Ramos (cell line): ENCODE results near the gene MTMR6.

ENCODE experiments used
- in situ Hi-C: fragments of 300-500 bp; cut with MboI; formaldehyde crosslinking; loops from one replicate; pipeline ENCODE4 v1.14.3; 2022; ENCODE audit warnings: low sequenced_read_pairs; ENCODE audit not compliant: unreplicated experiment

The MTMR6 gene

DNA sequence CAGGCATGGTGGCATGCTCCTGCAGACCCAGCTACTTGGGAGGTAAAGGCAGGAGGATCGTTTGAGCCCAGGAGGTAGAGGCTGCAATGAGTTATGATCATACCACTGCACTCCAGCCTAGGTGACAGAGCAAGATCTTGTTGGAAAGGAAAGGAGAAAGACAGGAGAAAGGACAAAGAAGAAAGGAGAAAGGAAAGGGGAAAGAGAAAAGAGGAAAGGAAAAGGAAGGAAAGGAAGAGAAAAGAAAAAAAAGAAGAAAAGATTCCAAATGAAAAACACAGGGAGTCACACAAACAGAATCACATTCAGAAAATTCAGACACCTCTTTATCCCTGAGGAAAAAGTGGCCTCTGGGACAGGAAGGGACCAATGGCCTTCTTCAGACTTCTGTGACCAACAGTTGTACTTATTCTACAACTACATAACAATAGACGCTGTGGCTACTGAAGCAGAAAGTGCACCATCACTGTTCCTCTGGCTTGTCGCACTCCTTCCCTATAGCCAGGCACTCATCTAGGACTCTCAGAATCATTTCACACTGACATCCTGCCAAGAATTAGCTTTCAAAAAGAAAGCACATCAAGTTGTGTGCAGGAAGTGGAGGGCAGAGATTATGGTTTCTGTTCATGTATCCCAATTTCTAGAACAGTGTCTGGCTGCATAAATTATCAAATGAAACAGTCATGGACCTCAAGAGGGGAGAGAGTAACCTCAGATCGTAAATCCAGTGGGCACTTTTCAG is 5.9 kb downstream of the MTMR6 start:
- in situ Hi-C loops = no loop called here

DNA sequence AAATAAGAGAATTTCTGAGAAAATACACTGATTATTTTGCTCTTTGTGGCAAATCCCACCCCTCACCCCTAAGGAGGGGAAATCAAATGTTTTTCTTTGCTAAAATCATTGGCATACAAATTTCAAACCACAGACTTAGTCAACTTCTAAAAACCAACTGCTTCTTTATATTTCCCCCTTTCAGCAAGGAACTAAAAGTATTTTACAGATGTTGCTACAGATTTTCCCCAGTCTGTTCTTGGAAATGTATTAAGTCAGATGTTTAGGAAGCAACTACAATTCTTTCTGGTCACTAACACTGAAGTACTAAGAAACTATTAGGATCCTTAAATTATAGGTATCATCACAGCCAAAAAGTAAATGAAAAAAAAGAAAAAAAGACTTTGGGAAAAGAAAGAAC is 6.9 kb downstream of the MTMR6 start:
- in situ Hi-C loops = no loop called here

DNA sequence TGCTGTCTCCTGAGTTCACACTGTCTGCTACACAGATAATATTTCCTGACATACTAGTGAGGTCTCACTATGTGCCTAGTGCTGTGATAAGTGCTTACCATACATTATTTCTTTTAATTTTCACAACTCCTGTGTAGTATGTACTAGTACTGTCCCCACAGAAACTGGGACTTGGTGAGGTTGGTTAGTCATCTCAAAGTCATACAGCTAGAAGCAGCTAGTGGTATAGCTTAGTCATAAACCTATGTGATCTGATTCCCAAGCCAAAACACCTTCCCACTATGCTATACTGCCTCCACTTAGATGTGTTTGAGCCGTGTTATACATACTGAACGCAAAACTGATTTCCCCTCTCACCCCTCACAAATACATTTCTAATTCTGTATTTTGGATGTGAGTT is 10.5 kb downstream of the MTMR6 start:
- in situ Hi-C loops = no loop called here

DNA sequence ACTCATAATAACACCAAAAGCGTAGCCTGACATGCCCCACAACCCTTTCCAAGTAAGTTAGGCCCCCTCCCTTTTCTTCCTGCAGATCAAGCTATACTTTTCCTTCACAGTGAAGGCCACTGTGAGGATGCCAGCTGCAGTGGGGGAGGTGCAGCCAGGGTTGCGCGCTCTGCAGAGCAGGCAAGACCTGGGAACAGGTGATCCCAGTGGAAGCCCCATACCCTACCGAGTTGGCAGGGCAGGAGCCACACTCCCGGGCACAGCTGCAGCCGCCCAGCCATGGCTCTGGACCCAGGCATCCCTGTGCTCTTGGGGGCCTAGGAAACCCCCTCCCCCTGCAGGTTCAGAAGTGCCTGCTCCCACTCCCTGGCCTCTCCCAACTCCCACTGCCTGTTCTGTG is 18.7 kb downstream of the MTMR6 start:
- in situ Hi-C loops = no loop called here

DNA sequence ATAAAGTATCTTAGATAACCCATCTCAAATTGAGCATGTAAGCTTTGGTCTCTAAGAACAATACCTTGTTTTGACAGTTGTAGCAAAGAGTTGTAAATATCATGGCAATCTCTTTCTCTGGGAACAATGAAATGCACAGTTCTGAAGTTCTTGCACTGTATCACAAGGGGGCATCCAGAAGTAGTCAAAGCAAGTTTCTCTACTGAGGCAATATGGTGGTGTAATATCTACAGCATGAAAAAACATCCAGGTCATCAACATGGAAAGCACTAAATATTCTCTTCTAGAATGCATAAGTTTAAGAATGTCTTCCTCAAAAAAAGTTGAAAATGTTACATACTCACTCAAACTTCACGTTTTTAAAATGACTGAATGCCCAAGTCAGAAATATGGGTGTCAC is 19.6 kb downstream of the MTMR6 start:
- in situ Hi-C loops = no loop called here

DNA sequence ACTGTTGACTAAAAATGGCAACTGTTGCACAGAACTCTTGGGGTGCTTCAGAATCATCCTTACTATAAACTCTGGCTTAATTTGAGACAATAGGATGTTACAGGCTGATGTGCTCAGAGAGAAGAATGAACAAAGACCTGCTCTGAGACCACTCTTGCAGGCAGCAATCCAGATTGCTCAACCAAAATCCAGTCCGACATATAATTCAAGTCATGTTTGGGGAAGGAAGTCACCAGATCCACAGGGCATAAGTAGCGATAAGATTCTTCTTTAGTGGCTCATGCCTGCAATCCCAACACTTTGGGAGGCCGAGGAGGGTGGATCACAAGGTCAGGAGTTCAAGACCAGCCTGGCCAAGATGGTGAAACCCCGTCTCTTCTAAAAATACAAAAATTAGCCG is 20.6 kb downstream of the MTMR6 start:
- in situ Hi-C loops = no loop called here

DNA sequence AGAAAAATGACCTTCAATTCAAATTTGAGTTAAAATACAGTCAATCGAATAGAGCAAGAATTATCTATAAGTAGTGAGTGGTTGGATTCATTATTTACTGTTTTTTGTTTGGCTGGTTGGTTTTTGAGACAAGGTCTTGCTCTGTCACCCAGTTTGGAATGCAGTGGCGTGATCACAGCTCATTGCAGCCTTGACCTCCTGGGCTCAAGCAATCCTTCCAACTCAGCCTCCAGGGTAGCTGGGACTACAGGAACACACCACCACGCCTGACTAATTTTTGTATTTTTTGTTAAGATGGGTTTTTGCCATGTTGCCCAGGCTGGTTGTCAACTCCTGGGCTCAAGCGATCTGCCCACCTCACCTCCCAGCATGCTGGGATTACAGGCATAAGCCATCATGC is 25.0 kb downstream of the MTMR6 start:
- in situ Hi-C loops = no loop called here

DNA sequence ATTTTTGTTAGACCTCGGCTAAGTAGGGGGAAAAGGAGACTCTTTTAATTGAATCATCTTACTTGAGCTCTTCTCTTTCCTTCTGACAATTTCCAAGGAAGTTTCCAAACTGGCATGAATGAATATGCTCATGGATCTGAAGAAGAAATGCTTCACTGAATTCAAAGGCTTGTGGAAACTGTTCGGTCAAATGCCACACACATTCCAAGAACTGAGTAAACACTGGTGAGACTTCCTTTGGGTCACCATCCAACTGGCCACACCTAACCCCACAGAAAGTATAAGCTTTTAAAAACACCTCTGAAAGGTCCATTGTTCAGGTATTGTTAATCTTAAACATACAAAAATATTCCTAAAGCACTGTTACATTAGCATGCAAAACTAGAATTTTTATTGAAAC is 33.6 kb downstream of the MTMR6 start:
- in situ Hi-C loops = no loop called here

DNA sequence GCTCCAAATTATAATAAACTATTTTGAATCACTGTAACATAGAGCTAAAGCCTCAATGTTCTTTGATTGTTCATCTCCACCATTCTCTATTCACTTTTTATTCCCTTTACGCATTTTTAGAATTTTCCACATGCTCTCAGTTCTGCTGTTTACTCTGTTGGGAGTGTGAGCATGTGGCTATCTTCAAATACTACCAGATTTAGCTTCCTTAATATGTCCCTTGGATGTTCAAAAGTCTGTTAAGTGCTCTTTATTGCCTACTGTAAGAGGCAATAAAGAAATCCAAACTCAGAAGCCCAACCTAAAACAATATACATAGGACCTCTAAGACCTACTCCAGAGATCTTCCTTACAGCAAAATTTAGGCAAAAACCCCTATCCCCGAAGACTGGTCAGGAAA is 34.5 kb downstream of the MTMR6 start:
- in situ Hi-C loops = no loop called here

DNA sequence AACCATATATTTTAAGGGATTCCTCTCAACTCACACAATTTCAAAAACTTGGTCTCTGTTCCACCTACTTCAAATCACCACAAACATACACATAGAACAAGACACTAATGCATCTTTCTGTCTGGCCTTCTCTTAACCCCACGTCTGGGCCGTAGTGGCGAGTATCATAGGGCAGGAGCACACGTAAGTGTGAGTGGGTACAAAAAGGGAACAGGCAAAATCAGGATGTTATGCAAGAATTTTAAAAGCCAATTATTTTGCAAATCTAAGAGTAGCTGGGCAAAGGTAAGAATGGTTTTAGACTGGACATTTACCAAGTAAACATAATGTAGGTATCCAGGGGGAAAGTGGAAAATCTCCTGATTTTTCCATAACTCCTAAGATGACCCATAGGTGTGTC is 35.1 kb downstream of the MTMR6 start:
- in situ Hi-C loops = no loop called here

DNA sequence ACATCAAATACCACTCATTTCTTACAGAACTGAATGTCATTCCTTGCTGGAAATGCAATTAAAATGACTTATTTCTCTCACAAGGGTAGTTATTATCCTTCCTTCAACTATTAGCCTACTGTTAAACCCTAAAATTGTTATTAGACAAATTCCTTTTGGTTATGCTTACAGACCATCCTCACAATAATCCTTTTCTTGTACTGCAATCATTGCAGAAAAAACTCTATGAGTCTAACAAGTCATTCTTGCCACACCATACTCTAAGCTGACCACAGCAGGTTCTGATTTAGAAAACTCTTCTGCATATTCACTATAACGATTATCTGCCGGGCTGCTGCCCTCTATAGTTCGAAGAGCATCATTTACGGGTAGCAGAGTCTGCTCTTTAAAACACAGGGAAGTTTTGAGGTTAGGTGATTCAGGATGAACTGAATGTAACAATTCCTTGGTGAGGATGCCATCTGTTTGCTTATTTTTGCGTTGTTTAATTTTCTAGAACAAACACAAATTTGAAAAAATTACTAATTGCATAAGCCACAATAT is 38.2 kb downstream of the MTMR6 start:
- in situ Hi-C loops = no loop called here

DNA sequence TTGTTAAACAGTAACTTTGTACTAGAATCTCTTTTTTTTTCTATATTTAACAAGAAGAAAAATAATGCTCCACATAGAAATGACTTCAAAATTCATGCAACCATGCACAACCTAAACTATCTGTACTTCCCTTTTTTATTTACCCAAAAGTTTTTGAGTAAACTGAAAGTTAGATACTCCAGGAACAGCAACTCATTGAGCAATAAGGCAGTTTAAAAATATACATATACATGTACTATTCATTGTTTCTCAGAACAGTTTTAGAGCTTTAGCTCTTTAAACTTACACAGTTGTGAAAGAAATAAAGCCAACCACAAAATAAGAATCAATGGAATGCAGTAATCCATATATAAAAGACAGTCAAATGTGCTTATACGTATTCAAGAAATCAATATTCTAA is 39.2 kb downstream of the MTMR6 start:
- in situ Hi-C loops = no loop called here

DNA sequence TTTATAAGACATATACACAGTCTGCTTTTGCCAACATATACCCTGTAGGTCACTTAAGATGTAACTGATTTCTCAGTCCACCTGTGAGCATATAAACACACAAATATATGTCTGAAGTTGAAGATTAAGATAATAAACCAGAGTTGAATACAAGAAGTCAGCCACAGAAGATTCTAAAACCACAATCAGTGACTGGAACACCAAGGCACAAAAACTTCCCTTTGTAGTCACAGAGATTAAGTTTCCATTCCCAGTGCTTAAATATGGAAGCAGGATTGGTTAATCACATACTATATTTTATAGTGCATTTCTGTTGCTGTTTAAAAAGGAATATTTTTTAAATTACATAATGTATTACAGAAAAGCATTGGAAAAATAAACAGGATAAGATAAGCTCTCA is 39.9 kb downstream of the MTMR6 start:
- in situ Hi-C loops = no loop called here

DNA sequence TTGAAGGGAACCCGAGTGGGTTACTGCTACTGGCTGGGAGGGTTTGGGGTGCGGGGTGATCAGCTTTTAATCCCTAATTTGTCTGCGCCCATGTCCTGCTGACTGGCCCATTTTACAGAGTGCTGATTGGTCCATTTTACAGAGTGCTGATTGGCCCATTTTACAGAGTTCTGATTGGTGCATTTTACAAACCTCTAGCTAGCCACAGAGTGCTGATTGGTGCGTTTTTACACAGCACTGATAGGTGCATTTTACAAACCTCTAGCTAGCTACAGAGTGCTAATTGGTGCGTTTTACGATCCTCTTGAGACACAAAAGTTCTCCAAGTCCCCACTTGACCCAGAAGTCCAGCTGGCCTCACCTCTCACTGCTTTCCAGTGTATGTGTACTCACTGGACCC is 43.2 kb downstream of the MTMR6 start:
- in situ Hi-C loops = no loop called here

DNA sequence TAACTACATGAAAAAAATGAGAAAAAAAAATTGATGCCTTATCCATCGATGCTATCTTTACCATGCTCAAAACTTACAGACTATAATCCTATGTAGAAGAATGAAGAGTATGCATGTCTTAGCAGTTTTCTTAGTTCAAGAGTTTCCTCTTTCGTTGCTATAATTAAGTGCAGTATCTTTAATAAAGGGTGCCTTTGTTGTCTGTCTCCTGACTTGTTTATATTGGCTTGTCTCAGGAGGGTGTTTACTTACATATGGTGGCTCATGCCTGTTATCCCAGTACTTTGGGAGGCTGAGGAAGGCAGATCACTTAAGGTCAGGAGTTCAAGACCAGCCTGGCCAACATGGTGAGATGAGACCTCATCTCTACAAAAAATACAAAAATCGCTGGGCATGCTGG is 44.3 kb downstream of the MTMR6 start:
- in situ Hi-C loops = no loop called here

DNA sequence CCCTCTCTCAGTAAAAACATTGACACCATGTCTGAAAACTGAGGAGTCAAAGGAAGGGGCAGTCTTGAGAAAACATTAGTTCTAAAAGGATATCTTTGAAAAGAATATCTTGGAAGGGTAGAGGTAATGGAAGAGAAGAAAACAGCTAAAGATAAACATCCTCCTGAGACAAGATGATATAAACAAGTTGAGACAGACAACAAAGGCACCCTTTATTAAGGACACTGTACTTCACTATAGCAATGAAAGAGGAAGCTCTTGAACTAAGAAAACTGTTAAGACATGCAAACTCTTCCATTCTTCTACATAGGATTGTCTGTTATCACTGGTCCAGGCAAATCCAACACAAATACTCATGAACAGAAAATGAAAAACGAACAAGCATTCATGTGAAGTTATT is 46.3 kb downstream of the MTMR6 start:
- in situ Hi-C loops = no loop called here

DNA sequence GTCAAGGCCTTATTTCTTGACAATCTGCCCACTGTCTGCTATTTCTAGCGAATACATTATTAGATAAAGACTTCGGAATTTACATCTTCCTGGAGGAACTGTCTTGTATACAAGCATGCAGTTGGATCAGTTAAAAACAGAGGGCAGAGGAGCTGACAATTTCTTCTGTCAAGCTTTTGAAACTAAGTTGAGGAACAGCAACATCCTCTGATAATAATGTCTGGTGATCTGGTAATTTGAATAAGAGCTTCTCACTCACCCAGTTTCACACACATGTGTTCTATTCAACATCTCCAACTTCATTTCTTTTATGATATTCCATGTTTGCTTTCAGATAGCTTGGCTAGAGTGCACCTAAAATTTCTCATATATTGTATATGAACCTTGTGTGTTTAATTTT is 50.2 kb downstream of the MTMR6 start:
- in situ Hi-C loops = no loop called here

DNA sequence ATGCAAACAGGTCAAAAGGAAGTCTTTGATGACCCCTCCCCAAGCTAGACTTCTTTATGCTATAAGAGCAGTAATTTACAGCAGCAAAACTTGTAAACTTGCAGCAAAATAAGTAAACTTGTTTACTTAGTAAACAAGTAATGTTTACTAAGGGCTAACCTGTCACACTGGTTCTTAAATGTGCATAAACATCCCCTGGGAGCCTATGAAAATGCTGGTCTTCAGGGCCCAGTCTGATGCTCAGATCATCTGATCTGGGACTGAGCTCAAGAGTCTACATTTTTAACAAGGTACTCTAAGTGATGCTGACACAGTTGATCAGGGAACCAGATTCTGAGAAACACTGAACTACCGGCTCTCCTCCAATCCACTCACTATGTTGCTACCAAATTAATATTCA is 53.4 kb downstream of the MTMR6 start:
- in situ Hi-C loops = no loop called here

DNA sequence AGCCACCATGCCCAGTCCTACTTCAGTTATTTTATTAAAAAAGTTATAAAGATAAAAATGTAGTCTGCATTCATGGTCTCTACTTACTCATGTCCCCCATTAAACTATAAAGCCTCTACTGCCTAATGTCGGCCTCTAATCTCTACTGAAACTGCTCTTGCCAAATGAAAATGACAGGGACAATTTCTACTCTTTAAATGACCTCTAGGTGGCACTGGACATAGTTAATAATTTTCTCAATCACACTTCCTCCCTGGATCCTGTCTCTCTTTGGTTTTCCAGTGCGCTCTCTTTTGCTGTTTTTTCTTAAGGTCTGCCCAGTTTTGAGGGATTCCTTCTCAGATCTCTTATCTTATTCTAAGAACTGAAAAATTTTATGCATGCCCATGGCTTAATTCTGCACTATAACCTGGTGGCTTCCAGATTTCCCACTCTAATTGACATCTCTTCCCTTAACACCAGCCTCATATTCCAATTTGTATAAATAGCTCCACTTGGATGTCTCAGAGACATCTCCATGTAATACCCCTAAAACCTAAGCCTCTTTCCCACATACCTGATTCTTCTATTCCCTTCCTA is 54.3 kb downstream of the MTMR6 start:
- in situ Hi-C loops = no loop called here

DNA sequence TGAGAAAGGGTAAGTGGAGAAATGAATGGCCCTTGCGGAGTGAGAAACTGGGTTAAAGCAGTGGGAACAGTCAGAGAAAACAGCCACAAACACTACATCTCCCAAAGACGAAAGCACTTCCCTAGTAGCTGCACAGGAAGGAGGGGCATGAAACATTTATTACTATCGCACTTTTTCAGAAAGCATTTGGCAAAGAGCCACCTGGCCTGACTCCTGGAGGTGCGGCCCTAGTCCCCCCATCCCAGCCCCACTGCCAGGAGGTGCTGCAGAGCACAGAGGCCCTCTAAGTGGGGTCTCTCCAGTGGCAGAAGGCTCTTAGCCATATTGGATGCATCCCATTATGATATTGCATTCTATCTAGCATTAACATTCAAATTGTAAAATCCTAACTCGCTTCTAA is 55.8 kb downstream of the MTMR6 start:
- in situ Hi-C loops = no loop called here

DNA sequence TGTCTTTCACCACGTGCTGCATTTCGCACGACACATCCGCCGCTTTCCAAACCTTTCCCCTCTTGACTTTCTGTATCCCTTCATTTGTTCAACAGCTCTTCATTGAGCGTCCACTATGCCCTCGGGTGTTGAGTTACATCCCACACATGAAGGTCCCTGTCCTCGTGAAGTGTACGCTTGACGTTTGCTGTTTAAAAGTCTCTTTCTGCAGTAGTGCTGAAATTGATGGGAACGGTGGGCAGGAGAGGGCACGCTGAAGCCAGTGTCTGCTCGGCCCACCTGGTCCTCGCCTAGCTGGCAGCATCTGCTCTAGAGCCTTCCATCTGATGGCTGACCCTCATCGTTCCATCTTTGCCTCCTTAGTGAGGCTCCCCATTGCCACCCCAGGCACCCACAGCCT is 59.6 kb downstream of the MTMR6 start:
- in situ Hi-C loops = no loop called here

DNA sequence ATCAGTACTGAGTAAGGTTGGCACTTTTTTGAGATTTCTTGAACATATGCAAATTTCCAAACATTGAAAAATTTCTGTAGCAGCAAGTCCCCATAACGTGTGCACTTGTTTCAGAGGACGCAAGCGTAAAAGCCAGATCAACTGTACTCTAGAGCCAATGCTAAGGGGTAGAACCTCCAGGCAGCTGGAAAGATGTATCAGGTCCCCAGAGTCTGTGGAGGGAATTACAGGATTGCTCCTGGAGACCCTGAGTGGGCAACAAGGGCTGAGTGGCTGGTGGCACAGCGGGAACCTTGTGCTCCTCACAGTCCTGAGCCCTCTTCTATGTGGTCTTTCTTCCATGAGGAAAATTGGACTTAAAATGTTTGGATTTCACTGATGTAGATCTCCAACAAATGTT is 61.3 kb downstream of the MTMR6 start:
- in situ Hi-C loops = no loop called here
